GM13976 (cell line): ENCODE data around the gene PPM1H.
"Not testable (repeated sequence)": the region's sequence is repeated elsewhere in the genome, so short reads cannot be mapped to it uniquely, and the experiment has no call there.

Source experiments
- DNase-seq: peaks from one replicate; pipeline ENCODE4 v3.0.0; 2012; ENCODE audit warnings: low spot score
- CTCF ChIP-seq: IDR thresholded peaks from 2 replicates; pipeline ENCODE4 v1.5.1; 2012; ENCODE audit warnings: borderline replicate concordance, mild to moderate bottlenecking; ENCODE audit not compliant: insufficient read depth; ENCODE audit errors: extremely low read depth, missing control alignments, control extremely low read depth
- in situ Hi-C: fragments of 300-500 bp; cut with MboI; formaldehyde crosslinking; loops from one replicate; pipeline ENCODE4 v1.12.0; 2022; ENCODE audit warnings: low sequenced_read_pairs, mixed read lengths, inconsistent platforms; ENCODE audit not compliant: unreplicated experiment

Gene PPM1H

DNA sequence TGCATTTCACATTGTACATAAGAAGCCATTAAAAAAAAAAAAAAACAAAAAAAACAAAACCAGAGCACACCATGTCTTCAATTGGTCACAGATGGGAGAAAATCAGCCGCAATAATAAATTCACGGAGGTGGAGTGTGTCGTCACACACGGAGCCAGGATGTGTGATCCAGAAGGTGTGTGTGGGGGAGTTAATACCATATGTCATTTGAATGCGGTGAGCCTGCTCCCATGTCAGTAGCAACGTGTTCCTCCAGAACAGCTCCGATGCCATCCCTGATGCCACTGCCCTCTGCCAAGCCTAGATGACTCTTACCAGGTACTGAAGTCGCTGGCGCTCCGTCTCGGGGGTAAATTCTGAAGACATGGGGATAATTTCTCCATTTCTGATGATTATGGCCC is 197.8 kb downstream of the PPM1H start:
- no peak for TF ChIP-seq CTCF
- no peak for DNase-seq
- in situ Hi-C loops: no loop called here

DNA sequence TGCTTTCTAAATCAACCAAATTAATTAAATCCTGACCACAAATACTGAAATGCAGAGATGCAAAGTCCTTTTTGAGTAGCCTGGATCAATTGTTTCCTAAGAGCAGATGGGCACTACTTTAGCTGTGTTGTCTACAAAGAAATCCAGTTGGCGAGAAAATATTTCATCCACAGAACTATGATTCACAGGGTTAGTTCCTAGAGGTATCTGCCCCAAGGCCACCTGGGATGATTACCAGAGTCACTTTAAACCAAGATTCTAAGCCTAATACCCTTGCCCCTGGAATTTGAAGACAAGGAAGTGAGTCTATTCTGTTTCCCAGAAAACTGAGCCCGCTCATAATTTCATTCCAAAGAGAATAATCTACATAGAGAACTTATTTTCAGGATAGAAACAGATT is 198.4 kb downstream of the PPM1H start:
- in situ Hi-C loops: no loop called here
- DNase-seq: no peak

DNA sequence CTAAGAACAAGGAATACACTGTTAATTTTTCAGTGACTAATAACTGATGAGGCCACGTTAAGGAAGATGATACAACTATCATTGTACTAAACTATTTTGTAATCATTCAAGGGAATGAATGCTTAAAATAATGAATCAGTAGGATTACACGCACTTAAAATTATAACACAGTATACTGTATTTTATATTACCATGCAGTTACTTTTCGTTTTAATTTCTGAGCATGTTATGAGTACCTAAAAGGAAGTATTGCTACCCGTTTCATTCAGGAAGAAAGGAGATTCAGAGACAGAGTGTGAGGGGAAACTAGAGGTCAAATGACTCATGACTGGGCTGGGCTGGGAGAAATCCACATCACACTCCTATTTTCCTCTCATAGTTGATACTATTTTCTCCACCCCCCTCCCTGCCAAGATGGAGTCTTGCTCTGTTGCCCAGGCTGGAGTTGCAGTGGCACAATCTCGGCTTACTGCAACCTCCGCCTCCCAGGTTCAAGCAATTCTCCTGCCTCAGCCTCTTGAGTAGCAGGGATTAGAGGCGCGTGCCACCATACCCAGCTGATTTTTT is 202.0 kb downstream of the PPM1H start:
- in situ Hi-C loops: no loop called here
- DNase-seq: no peak
- TF ChIP-seq CTCF: no peak

More for the DNA sequence above, 198.4 kb downstream of the PPM1H start:
- TF ChIP-seq CTCF: no peak

DNA sequence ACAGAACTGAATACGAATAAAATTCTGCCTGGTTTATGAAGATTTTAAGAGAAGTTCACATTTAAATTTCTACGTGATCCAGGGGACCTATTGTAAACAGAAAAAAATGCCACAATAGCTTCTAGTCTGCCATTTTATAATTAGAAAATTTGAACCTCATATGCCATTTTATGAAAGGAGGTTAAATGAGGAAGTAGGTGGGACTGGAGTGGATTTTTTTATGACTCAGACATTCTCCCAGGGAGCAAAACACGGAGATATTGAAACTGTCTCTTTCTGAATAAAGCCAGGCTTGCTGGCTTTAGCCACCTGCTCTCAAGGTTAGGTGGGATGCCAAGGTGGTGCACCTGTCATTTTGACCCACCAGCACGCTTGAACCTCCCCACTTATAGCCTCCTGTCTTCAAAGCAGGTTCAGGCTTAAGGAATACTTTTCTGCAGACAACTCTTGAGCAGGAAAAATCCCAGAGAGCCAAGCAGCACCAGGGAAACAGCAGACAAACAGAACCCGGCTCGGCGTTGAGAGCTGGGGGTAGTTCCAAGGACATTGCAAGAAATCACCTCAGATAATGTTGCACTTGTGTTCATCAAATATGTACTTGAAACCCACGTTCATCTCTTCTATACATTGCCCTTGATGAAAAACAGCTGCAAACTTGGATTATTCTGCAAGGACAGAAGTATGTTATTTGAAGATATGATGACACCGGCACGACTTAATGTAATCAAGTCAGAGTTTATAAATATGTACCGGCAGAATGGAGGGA is 203.7 kb downstream of the PPM1H start:
- in situ Hi-C loops: no loop called here
- TF ChIP-seq CTCF: no peak
- peak; percentile 26 for DNase-seq

GRCh38 chr12:62730649-62731048 is 204.3 kb downstream of the PPM1H start:
- no peak for DNase-seq
- in situ Hi-C loops: no loop called here
- no peak for TF ChIP-seq CTCF

- in situ Hi-C loops, DNase-seq: not testable (repeated sequence)
These were observed 205.1 kb downstream of the PPM1H start for GRCh38 chr12:62729579-62730544.
